GM21515 (cell line): ENCODE results near the gene ARHGEF3.
A peak's percentile ranks its signal among the peaks of the same experiment; 100 is the strongest.
"Not testable (repeated sequence)": the region's sequence is repeated elsewhere in the genome, so short reads cannot be mapped to it uniquely, and the experiment has no call there.

Experiments
- ATAC-seq: cut with Tn5 transposase; IDR thresholded peaks from one replicate; pipeline ENCODE4 v1.9.1; 2021; ENCODE audit not compliant: unreplicated experiment

Gene ARHGEF3

DNA sequence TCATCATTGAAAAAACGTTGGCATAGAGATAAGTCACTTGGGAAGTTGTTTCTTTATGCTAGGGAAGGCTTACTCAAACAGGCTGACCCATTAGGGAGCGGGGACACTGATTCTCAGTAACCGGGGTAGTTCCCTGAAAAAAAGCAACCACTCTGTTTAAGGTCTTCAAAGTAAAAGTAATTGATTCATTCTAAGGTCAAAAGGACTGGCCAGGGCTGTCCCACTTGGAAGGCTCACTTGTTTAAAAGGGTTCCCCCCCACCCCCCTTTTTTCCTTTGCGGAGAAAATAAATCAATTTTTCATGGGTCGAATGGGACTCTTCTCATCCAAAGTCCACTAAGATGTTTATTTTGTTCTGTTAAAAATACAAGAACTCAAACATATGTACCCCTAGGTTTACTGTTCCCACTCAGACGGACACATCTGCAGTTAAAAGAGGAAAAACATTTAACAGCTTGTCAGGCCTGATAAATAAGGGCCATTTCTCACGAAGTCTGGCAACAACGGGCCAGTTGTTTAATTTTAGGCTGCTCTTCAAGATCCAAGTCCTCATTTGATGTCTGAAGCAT is 53.0 kb downstream of the ARHGEF3 start:
- no peak for ATAC-seq

- no peak for ATAC-seq
These were observed 54.6 kb downstream of the ARHGEF3 start for GRCh38 chr3:56747150-56747549.

GRCh38 chr3:56744016-56744415 is 57.7 kb downstream of the ARHGEF3 start:
- ATAC-seq: no peak

GRCh38 chr3:56742887-56743286 is 58.9 kb downstream of the ARHGEF3 start:
- ATAC-seq: no peak

- ATAC-seq: no peak
These were observed 62.7 kb downstream of the ARHGEF3 start for GRCh38 chr3:56739036-56739435.

GRCh38 chr3:56737006-56737405 is 64.7 kb downstream of the ARHGEF3 start:
- ATAC-seq: no peak

- no peak for ATAC-seq
These were observed 69.6 kb downstream of the ARHGEF3 start for GRCh38 chr3:56732109-56732508.

GRCh38 chr3:56725175-56725574 is 76.6 kb downstream of the ARHGEF3 start:
- peak; percentile 96 for ATAC-seq

DNA sequence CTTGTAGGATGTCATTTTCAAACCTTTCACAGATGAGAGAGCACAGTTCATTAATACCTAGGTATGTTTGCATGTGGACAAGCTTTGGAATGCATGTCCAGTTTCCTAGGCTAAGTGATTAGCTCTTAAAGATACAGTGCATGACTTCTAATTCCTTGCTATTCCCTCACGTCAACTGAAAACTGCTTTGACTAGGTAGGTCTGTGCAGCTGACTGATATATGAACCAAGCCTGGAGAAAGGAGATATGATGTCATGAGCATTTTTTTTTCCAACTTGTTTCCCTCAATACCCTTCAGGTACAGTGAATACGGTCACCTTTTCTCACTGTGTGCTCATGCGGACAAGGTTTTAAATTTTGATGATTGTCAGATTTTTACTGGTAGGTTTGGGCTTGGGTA is 77.1 kb downstream of the ARHGEF3 start:
- ATAC-seq: no peak

DNA sequence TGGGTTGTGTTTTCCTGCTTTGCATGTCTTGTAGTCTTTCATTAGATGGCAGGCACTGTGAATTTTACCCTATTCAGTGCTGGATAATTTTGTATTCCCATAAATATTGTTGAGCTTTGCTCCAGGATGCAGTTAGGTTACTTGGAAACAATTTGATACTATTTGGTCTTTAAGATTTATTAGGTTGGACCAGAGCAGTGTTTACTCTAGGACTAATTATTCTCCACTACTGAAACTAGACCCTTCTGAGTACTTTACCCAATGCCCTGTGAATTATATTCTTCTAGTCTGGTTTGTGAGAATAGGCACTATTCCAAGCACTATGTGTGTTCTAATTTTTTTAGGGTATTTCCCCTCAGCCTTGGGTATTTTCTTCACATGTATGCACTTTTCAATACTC is 80.9 kb downstream of the ARHGEF3 start:
- ATAC-seq: no peak

GRCh38 chr3:56718809-56719208 is 82.9 kb downstream of the ARHGEF3 start:
- not testable (repeated sequence) for ATAC-seq

DNA sequence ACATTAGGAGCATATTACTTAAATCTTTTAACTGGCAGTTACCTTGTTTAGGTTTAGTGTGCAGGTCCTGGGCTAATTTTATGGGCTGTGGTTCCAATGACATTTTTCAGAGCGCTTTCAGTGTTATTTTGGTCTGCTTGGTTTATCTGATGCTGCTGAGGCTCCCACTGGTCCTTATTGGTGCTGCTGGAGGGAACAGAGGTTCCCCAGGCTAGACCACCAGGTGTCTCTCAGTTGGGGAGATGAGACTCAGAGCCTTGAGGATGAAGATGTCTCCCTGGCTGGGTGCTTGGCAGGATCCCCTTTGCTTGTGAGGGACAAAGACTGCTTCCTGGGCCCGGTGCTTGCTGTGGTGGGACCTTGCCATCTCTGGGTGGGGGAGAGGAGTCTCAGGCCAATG is 90.4 kb downstream of the ARHGEF3 start:
- ATAC-seq: no peak

DNA sequence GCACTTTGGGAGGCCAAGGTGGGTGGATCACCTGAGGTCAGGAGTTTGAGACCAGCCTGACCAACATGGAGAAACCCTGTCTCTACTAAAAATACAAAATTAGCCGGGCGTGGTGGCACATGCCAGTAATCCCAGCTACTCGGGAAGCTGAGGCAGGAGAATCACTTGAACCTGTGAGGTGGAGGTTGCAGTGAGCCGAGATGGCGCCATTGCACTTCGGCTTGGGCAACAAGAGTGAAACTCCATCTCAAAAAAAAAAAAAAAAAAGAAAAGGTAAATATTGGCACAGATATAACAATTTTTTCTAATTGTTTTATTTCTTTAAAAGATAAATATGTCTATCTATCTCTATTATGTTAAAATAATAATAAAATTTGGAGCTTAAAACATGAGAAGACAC is 94.3 kb downstream of the ARHGEF3 start:
- ATAC-seq: not testable (repeated sequence)

GRCh38 chr3:56706629-56707028 is 95.1 kb downstream of the ARHGEF3 start:
- ATAC-seq: no peak

DNA sequence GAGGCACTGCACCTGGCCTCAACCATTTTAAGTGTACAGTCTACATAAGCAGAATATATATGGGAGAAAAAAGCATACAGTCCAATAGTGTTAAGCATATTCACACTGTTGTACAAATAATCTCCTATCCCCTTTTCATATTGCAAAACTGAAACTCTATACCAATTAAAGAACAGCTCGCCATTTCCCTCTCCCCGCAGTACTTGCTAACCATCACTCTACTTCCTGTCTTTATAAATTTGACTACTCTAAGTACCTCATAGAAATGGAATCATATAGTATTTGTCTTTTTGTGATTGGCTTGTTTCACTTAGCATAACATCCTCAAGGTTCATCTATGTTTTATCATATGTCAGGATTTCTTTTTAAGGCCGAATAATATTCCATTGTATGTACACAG is 97.0 kb downstream of the ARHGEF3 start:
- ATAC-seq: no peak

- no peak for ATAC-seq
These were observed 99.0 kb downstream of the ARHGEF3 start for GRCh38 chr3:56702490-56703315.

GRCh38 chr3:56700151-56700550 is 101.6 kb downstream of the ARHGEF3 start:
- ATAC-seq: no peak

DNA sequence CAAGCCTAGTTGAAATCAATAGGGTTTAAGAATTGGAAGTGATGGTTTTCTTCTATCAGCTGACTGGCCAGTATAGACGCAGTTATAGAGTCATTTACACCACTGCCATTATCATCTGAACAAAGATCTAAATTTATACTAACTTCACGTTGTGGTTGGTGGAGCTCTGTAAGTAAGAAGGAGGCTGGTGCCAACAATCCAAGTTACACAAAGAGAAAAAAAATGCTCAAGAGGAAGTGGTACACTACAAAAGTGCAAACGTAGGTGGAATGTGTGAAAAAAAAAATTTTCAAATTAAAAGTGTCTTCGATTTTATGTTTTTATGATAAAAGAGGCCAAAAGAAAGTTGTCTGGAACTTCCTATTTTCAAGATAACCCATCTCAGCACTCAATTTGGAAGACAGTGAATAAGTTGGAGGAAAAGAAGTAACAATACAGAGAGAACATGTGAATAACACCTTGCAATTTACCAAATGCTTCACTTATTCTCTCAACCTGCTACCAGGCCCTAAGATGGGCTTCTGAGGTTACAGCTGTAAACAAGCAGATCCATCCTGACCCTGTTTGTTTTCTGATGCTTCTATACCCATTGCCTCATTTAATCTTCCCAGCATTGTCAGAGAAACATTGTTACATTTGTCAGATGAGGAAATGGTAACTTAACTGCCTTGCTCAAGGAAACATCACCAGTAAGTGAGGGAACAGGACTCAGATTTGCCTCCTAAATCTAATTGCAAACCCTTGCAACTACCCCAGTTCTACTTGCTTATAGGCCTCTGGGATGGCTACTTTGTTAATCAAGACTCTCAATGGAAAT is 106.7 kb downstream of the ARHGEF3 start:
- no peak for ATAC-seq

DNA sequence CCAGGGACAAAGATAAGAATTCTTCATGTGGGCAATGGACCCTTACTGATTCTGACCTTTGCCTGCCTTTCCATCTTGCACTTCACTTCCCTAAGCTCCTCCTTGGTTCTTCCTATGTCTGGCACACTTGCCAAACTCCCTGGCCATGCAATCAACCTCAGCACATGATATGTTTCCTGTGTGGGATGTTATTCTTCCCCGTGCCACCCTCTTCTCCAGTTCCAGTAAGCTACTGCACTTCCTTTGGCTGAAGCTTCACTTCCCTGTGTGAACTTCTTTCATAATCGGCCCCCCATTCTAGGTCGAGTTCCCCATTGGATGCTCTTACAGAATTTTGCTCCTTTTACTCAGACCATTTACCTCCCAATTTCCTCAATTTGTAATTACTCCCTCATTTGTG is 108.0 kb downstream of the ARHGEF3 start:
- ATAC-seq: no peak

- peak; percentile 89 for ATAC-seq
These were observed 109.0 kb downstream of the ARHGEF3 start for GRCh38 chr3:56692520-56693433.

GRCh38 chr3:56692001-56692365 is 109.8 kb downstream of the ARHGEF3 start:
- ATAC-seq: not testable (repeated sequence)
